Neural progenitor cell (in vitro differentiated cells): ENCODE data around the gene WDR7.

ENCODE experiments used
- EZH2 ChIP-seq: fragments of 200-600 bp; sonication (generic); IDR thresholded peaks from 2 replicates; pipeline ENCODE4 v1.6.1; 2017; ENCODE audit warnings: antibody characterized with exemption, mild to moderate bottlenecking, moderate library complexity
- TF ChIP-seq, protein P1 (sequence below): fragments of 200-600 bp; sonication (generic); IDR thresholded peaks from 2 replicates; pipeline ENCODE4 v1.5.1; 2017; ENCODE audit warnings: antibody characterized with exemption, mild to moderate bottlenecking

- TF ChIP-seq, protein P1, sequence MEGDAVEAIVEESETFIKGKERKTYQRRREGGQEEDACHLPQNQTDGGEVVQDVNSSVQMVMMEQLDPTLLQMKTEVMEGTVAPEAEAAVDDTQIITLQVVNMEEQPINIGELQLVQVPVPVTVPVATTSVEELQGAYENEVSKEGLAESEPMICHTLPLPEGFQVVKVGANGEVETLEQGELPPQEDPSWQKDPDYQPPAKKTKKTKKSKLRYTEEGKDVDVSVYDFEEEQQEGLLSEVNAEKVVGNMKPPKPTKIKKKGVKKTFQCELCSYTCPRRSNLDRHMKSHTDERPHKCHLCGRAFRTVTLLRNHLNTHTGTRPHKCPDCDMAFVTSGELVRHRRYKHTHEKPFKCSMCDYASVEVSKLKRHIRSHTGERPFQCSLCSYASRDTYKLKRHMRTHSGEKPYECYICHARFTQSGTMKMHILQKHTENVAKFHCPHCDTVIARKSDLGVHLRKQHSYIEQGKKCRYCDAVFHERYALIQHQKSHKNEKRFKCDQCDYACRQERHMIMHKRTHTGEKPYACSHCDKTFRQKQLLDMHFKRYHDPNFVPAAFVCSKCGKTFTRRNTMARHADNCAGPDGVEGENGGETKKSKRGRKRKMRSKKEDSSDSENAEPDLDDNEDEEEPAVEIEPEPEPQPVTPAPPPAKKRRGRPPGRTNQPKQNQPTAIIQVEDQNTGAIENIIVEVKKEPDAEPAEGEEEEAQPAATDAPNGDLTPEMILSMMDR = no peak
- TF ChIP-seq EZH2 = no peak
Measured at GRCh38 chr18:57025540-57025939, 374.4 kb downstream of the WDR7 start.
